GM19463 (cell line): ENCODE data around the gene PRSS53.

Experiments used
- ATAC-seq: cut with Tn5 transposase; IDR thresholded peaks from one replicate; pipeline ENCODE4 v1.9.1; 2021; ENCODE audit warnings: mild to moderate bottlenecking, moderate library complexity; ENCODE audit not compliant: unreplicated experiment

The PRSS53 gene

GRCh38 chr16:31099860-31100638, 11.3 kb upstream of the PRSS53 start:
- ATAC-seq = no peak

- ATAC-seq = peak; percentile 87
Observed at GRCh38 chr16:31094424-31095120, 5.8 kb upstream of the PRSS53 start, which contains the start of gene VKORC1. VKORC1 (minus strand) TSS chr16:31094797; CDS start chr16:31094729, 68 bp downstream.

DNA sequence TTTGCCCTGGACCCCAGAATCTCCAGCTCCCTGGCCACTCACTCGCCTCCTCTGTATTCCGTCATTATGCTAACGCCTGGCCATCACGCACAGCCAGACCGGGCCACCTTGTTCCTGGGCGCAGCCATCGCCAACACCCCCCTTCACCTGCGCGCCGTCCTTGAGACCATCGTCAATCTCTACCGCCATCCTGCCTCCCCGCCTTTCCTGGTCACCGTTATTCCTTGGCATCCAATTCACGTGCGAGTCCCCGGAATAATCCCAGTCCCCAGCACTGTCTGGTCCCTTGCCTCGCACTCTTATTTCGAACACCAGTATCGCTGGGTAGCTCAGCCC, 5.3 kb upstream of the PRSS53 start:
- no peak for ATAC-seq

- no peak for ATAC-seq
Observed at GRCh38 chr16:31093132-31093703, 4.5 kb upstream of the PRSS53 start.

DNA sequence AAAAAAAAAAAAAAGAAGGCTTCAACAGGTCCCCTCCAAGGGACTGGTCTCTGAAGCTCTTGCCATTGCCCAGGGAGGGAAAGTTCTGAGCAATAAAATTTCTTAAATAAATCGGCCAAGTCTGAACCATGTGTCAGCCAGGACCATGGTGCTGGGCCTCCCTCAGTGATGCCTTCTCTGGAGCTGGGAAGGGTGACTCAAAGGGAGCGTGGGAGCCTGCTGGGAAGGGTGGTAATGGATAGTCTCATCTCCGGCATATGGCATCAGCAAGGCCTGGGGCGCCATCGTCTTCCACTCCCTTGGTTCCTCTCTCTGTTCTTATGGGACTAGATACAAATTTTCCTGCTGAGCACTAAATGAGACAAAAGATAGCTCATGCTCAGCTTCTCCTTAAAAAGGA, 3.6 kb upstream of the PRSS53 start:
- ATAC-seq = no peak

GRCh38 chr16:31090540-31090939, 1.8 kb upstream of the PRSS53 start:
- no peak for ATAC-seq

DNA sequence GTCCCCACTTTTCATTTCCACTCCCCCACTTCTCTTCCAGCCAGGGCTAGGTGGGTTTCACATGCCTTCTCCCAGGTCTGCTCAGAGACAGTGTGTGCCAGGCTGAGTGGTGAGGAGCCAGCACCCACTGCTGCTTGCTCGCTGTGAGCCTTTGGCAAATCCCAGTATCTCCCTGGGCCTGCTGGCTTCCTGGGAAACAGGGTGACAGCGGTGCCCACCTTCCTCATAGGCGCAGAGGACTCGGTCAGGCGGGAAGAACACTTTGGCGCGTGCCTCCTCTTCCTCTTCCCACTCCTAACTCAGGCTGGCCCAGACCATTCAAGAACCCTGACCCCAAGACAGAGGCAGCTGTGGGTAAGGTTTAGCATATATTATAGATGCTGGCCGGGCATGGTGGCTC, 456 bp upstream of the PRSS53 start:
- no peak for ATAC-seq

- ATAC-seq = no peak
Observed at GRCh38 chr16:31087971-31088370, 772 bp downstream of the PRSS53 start.

- no peak for ATAC-seq
Observed at GRCh38 chr16:31087481-31087880, 1.3 kb downstream of the PRSS53 start.

GRCh38 chr16:31086629-31086906, 2.2 kb downstream of the PRSS53 start:
- no peak for ATAC-seq

GRCh38 chr16:31085873-31086628, 2.7 kb downstream of the PRSS53 start:
- no peak for ATAC-seq

DNA sequence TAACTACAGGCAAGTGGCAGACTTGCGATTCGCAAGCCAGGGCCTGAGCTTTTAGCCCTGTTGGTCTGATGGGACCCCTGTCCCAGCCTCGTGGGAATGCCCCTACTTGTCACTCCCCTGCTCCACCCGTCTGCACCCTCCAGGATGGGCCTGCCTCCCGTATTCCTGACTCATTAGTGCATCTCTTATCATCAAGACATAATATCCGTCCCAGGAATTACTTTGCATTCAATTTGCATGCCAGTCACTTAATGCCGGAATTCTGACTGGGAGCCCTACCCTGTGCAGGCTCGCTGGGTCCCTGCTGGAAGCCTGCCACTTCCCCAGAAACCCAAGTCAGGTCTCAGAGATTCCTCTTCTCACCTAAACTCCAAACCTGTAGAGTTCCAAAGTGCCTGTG, 3.3 kb downstream of the PRSS53 start:
- ATAC-seq = no peak

- ATAC-seq = no peak
Observed at GRCh38 chr16:31084584-31085302, 4.0 kb downstream of the PRSS53 start.

GRCh38 chr16:31083981-31084380, 4.8 kb downstream of the PRSS53 start:
- no peak for ATAC-seq

DNA sequence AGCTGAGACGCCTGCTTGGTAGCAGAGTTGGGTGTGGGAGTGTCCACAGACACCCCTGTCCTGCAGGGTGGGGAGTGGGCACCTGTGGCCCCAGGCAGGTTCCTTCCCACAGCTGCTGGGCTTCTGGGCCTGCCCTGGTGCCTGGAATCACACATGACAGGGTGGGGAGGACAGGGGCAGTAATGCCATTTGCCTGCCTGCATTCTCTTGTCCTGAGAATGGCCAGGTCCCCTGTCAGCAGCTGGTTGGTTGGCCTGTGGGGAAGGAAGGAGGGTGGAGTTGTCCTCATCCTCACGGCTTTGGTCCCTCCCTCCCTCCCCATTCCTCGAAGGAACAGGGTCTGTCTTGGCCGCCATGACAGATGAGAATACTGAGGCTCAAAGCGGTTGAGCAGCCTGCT, 5.2 kb downstream of the PRSS53 start:
- ATAC-seq = no peak

GRCh38 chr16:31083081-31083480, 5.7 kb downstream of the PRSS53 start:
- ATAC-seq = no peak

GRCh38 chr16:31082368-31083045, 6.2 kb downstream of the PRSS53 start:
- ATAC-seq = no peak

DNA sequence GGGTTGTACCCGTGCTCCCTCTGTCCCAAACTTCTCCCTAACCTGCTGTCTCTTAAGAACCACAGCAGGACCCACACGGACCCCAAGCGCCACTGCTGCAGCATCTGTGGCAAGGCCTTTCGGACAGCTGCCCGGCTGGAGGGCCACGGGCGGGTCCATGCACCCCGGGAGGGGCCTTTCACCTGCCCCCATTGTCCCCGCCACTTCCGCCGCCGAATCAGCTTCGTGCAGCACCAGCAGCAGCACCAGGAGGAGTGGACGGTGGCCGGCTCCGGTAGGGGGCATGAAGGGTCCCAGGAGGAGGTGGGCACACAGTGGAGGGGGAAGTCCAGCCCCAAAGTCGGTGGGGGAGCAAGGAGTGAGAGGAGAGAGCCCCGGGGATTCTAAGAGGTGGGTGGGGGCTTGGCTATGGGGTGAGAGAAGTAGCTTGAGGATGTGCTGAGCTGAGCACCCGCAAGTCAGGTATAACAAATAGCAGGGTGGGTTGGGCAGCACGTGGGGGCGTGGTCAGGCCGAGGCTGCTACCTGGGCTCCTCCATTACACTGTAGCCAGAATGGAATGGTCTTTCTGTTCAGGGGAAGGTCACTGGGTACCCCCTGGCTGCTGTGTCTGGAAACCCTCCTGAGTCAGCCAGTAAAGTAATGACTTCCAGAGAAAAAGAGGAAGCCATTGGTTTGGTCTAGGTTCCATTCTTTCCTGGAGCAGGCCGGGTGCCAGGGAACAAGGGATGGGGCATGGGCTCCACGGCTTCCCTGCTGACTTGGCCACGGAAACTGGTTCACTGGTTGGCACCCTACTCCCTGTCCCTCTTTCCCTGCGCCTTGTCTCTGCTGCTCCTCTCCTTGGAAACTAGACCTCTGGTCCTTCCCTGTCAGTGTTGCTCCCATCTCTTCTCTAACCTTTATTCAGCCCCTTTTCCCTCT, 7.1 kb downstream of the PRSS53 start:
- no peak for ATAC-seq

GRCh38 chr16:31080756-31081419, 7.9 kb downstream of the PRSS53 start:
- no peak for ATAC-seq
